HG03196 (cell line): Measurements from ENCODE around the gene SPSB2.

ENCODE experiments used
- ATAC-seq: cut with Tn5 transposase; IDR thresholded peaks from one replicate; pipeline ENCODE4 v1.9.1; 2021; ENCODE audit not compliant: unreplicated experiment

SPSB2 gene

GRCh38 chr12:6833189-6833890 is 39.8 kb downstream of the SPSB2 start:
- ATAC-seq, result no peak

- no peak for ATAC-seq
Observed at GRCh38 chr12:6832125-6832524, 41.0 kb downstream of the SPSB2 start.

- ATAC-seq, result no peak
Observed at GRCh38 chr12:6831450-6831995, 41.6 kb downstream of the SPSB2 start.

- no peak for ATAC-seq
Observed at GRCh38 chr12:6830999-6831398, 42.1 kb downstream of the SPSB2 start.

- ATAC-seq, result no peak
Observed at GRCh38 chr12:6830286-6830890, 42.7 kb downstream of the SPSB2 start.

GRCh38 chr12:6829536-6830220 is 43.4 kb downstream of the SPSB2 start:
- no peak for ATAC-seq

GRCh38 chr12:6828781-6829535 is 44.1 kb downstream of the SPSB2 start:
- no peak for ATAC-seq

- ATAC-seq, result no peak
Observed at GRCh38 chr12:6827982-6828780, 44.9 kb downstream of the SPSB2 start, which contains the start of gene P3H3. P3H3 (plus strand) TSS chr12:6828407; CDS start chr12:6828441, 34 bp downstream.

- no peak for ATAC-seq
Observed at GRCh38 chr12:6827437-6827911, 45.6 kb downstream of the SPSB2 start.

- no peak for ATAC-seq
Observed at GRCh38 chr12:6826734-6827436, 46.2 kb downstream of the SPSB2 start.

GRCh38 chr12:6826125-6826733 is 46.9 kb downstream of the SPSB2 start:
- ATAC-seq, result no peak

- ATAC-seq, result no peak
Observed at GRCh38 chr12:6825398-6826124, 47.5 kb downstream of the SPSB2 start.

- no peak for ATAC-seq
Observed at GRCh38 chr12:6824901-6825381, 48.2 kb downstream of the SPSB2 start.

- no peak for ATAC-seq
Observed at GRCh38 chr12:6824085-6824775, 48.9 kb downstream of the SPSB2 start.

- ATAC-seq, result no peak
Observed at GRCh38 chr12:6823182-6824084, 49.7 kb downstream of the SPSB2 start.

- no peak for ATAC-seq
Observed at GRCh38 chr12:6822426-6823135, 50.5 kb downstream of the SPSB2 start.
